HepG2 (cell line): ENCODE measurements around the gene ESRRG. TPM values are rescaled to one million over a fixed set of nuclear protein-coding genes. Genes with fewer than 3 reads are reported as not detected.

Source experiments
- ATAC-seq: fragments of 200-7000 bp; cut with Tn5 transposase; 3 replicates; pipeline ENCODE4 v1.9.1; 2020; ENCODE audit warnings: mild to moderate bottlenecking, moderate library complexity
- BruUV-seq: library from RNA; stranded (reverse); fragments of 400-500 nt; replicated peaks from 2 replicates; lab custom pipeline; 2021; lab: Mats Ljungman, UMichigan
- CTCF ChIA-PET: fragments of 300-600 bp; formaldehyde crosslinking; extraction: SDS; loops from one replicate; lab custom pipeline; 2021; ENCODE audit warnings: low total read pairs, inconsistent platforms, low intra/inter-chr PET ratio; lab: Yijun Ruan, JAX
- POLR2A ChIA-PET: fragments of 350-600 bp; sonication (Branson Sonifier 250); formaldehyde crosslinking; loops from one replicate; lab custom pipeline; 2020; ENCODE audit warnings: antibody characterized with exemption, inconsistent platforms; lab: Yijun Ruan, JAX
- DNase-seq: peaks from one replicate; pipeline ENCODE4 v3.0.0-alpha.2; 2015; ENCODE audit warnings: low spot score
- FAIRE-seq: peaks from 3 replicates; lab custom pipeline; 2011; peaks lifted over from hg19 to GRCh38; lab: Jason Lieb, UNC
- H2AFZ ChIP-seq: one replicate; pipeline ENCODE4 v1.6.1; 2011; ENCODE audit warnings: low read length, inconsistent platforms
- H3K27ac ChIP-seq: fragments of 300-600 bp; 3 replicates; pipeline ENCODE4 v1.8.0; 2011; ENCODE audit warnings: mixed run types, mild to moderate bottlenecking, mixed read lengths, low read length, inconsistent platforms; ENCODE audit not compliant: insufficient read depth; ENCODE audit errors: extremely low read length
- H3K27me3 ChIP-seq, 2 experiments: fragments of 200-600 bp in 1 of 2; 2 replicates in 1 of 2; 3 replicates in 1 of 2; pipeline versions ENCODE4 v1.6.0 to v1.8.0; 2011; ENCODE audit warnings: low read length in 2 of 2, mild to moderate bottlenecking in 2 of 2, moderate library complexity in 2 of 2, inconsistent platforms in 1 of 2; ENCODE audit not compliant: insufficient read depth in 2 of 2, control insufficient read depth in 1 of 2
- H3K36me3 ChIP-seq, 2 experiments: fragments of 200-600 bp in 1 of 2; replicated peaks in 1 of 2; 2 replicates in 1 of 2; 3 replicates in 1 of 2; pipeline versions ENCODE4 v1.5.1 to v1.8.0; 2011; ENCODE audit warnings: low read length in 2 of 2, inconsistent platforms in 1 of 2; ENCODE audit not compliant: insufficient read depth in 2 of 2, control insufficient read depth in 1 of 2
- H3K4me1 ChIP-seq: 2 replicates; pipeline ENCODE4 v1.5.1; 2012; ENCODE audit warnings: low read length, inconsistent platforms; ENCODE audit not compliant: insufficient read depth
- H3K4me2 ChIP-seq: 2 replicates; pipeline ENCODE4 v1.6.0; 2011; ENCODE audit warnings: low read depth, low read length, inconsistent platforms
- H3K4me3 ChIP-seq, 3 experiments: fragments of 200-600 bp in 1 of 3; sonication (generic), shearing (Covaris generic) in 1 of 3; replicated peaks in 1 of 3; 2 replicates each; pipeline ENCODE4 v1.5.1; 2011 to 2016; ENCODE audit warnings: low read length in 3 of 3, inconsistent platforms in 2 of 3, low read depth in 2 of 3, mild to moderate bottlenecking in 2 of 3, control low read depth in 1 of 3, mixed read lengths in 1 of 3; ENCODE audit not compliant: insufficient read depth in 1 of 3
- H3K79me2 ChIP-seq: one replicate; pipeline ENCODE4 v1.6.1; 2011; ENCODE audit warnings: low read length, inconsistent platforms; ENCODE audit not compliant: insufficient read depth
- H3K9ac ChIP-seq: 2 replicates; pipeline ENCODE4 v1.6.0; 2011; ENCODE audit warnings: mild to moderate bottlenecking, low read depth, low read length, inconsistent platforms; ENCODE audit not compliant: insufficient read depth
- H3K9me3 ChIP-seq: 2 replicates; pipeline ENCODE4 v1.5.1; 2012; ENCODE audit warnings: mild to moderate bottlenecking, low read length
- H4K20me1 ChIP-seq: 2 replicates; pipeline ENCODE4 v1.6.0; 2011; ENCODE audit warnings: inconsistent platforms, mild to moderate bottlenecking, low read length, moderate library complexity; ENCODE audit not compliant: insufficient read depth
- EZH2 ChIP-seq: conservative IDR thresholded peaks from 2 replicates; pipeline ENCODE4 v1.6.1; 2012; ENCODE audit warnings: mild to moderate bottlenecking, low read depth, low read length, moderate library complexity
- GATA4 ChIP-seq: sonication (generic); IDR thresholded peaks from 2 replicates; pipeline ENCODE4 v1.6.1; 2016; ENCODE audit warnings: antibody characterized with exemption, low read depth, borderline replicate concordance
- GPBP1L1 ChIP-seq: sonication (generic); formaldehyde crosslinking; IDR thresholded peaks from 2 replicates; pipeline ENCODE4 v1.5.0; 2020; ENCODE audit warnings: mild to moderate bottlenecking, missing genetic modification reagents
- NFYC ChIP-seq: IDR thresholded peaks from 2 replicates; pipeline ENCODE4 v1.6.1; 2016; ENCODE audit warnings: missing genetic modification reagents, missing compliant biosample characterization
- ZNF501 ChIP-seq: sonication (generic); formaldehyde crosslinking; IDR thresholded peaks from 2 replicates; pipeline ENCODE4 v1.5.1; 2020; ENCODE audit warnings: mild to moderate bottlenecking, moderate library complexity, missing genetic modification reagents
- ZNF512B ChIP-seq: sonication (generic); formaldehyde crosslinking; IDR thresholded peaks from 2 replicates; pipeline ENCODE4 v1.5.1; 2020; ENCODE audit warnings: missing genetic modification reagents, mild to moderate bottlenecking, borderline replicate concordance
- in situ Hi-C: cut with HindIII; loops from 2 replicates; pipeline ENCODE4 v1.10.0; 2017; ENCODE audit warnings: low pct_unique_long_range_greater_than_20kb; ENCODE audit not compliant: extremely low pct_ligation_motif_present
- intact Hi-C: fragments of 100-400 bp; cut with micrococcal nuclease; formaldehyde crosslinking; loops from one replicate; pipeline ENCODE4 v1.10.0; 2022; ENCODE audit not compliant: unreplicated experiment
- polyA plus RNA-seq, 8 experiments: library from polyadenylated mRNA; depleted of rRNA in 3 of 8; stranded (reverse) in 7 of 8; unstranded in 1 of 8; fragments of >200 nt; fragmentation: Illumina TruSeq in 4 of 8; extraction: Trizol in 4 of 8; gene quantifications; 2 replicates each; pipeline versions ENCODE4 v1.2.1 to v1.2.3, GENCODE V29; 2011 to 2016; ENCODE audit warnings: low read depth in 4 of 8, missing spikeins in 1 of 8, mixed read lengths in 1 of 8; ENCODE audit not compliant: insufficient read depth in 1 of 8
- total RNA-seq, 5 experiments: library from RNA; depleted of rRNA; stranded (reverse); fragments of >200 nt; fragmentation: Illumina TruSeq; extraction: Trizol; gene quantifications; 2 replicates each; pipeline ENCODE4 v1.2.3, GENCODE V29; 2016; ENCODE audit warnings: low read depth in 1 of 5

ESRRG gene
- total and polyA plus RNA-seq, 2 of the 13 experiments (the other 11 are each of a cell fraction or from before 2014, with no cell fraction given), result not detected

GRCh38 chr1:216555653-216556052 is 167.6 kb downstream of the ESRRG start (continued):
- no peak for TF ChIP-seq ZNF512B (CRISPR knock-in tag)

GRCh38 chr1:216554934-216555333 is 168.3 kb downstream of the ESRRG start:
- ChIA-PET CTCF (no interaction called here), POLR2A (no interaction called here)
- H3K9me3 ChIP-seq, result no peaks in the 10 kb centered on the region
- no TSS peak for BruUV-seq
- no peaks in the 10 kb centered on the region for H3K36me3 ChIP-seq
- in situ Hi-C loops, result no loop called here
- H3K27me3 ChIP-seq, result no peaks in the 10 kb centered on the region
- no peak for FAIRE-seq
- H3K27ac ChIP-seq, result no peak overlapping the region
- H3K4me2 ChIP-seq, result no peak overlapping the region
- no peaks in the 10 kb centered on the region for H3K4me1 ChIP-seq
- H2AFZ ChIP-seq, result no peak overlapping the region
- no peaks in the 10 kb centered on the region for H3K79me2 ChIP-seq
- H3K4me3 ChIP-seq, result no peak overlapping the region
- ATAC-seq, result no peak
- H3K9ac ChIP-seq, result no peak overlapping the region
- TF ChIP-seq ZNF501 (CRISPR knock-in tag) (no peak), GATA4 (no peak), GPBP1L1 (no peak), NFYC (no peak), EZH2 (no peak)
- no peak for DNase-seq
- intact Hi-C loops, result no loop called here
- no peaks in the 10 kb centered on the region for H4K20me1 ChIP-seq
